GM21447 (cell line): Measurements from ENCODE around the gene CCT6B.

ENCODE experiments used
- ATAC-seq: cut with Tn5 transposase; IDR thresholded peaks from one replicate; pipeline ENCODE4 v1.9.1; 2021; ENCODE audit not compliant: unreplicated experiment

CCT6B gene

GRCh38 chr17:34892461-34893249 lies 68.6 kb downstream of the CCT6B start:
- ATAC-seq: no peak

- ATAC-seq: no peak
Measured at GRCh38 chr17:34886831-34887230, 74.4 kb downstream of the CCT6B start.

DNA sequence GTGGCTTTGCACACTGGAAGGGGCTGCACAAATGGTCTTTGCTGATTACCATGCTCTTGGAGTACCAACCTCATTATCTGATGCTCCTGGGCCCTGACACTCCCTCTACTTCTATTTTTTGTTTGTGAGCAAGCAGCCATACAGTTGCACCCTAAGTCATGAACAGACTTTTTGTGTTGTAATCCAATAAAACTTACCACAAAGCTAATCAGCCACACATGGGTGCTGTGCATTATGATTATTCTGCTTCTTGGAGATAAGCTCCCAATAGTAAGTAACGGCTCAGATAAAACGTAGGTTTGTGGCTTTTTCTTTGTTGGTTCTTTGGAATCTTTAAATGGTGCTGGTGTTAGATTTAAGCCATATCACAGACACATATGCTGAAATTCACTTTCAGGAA lies 76.2 kb downstream of the CCT6B start:
- ATAC-seq: no peak

GRCh38 chr17:34884597-34884996 lies 76.7 kb downstream of the CCT6B start:
- no peak for ATAC-seq

GRCh38 chr17:34883106-34884000 lies 77.9 kb downstream of the CCT6B start:
- ATAC-seq: no peak

DNA sequence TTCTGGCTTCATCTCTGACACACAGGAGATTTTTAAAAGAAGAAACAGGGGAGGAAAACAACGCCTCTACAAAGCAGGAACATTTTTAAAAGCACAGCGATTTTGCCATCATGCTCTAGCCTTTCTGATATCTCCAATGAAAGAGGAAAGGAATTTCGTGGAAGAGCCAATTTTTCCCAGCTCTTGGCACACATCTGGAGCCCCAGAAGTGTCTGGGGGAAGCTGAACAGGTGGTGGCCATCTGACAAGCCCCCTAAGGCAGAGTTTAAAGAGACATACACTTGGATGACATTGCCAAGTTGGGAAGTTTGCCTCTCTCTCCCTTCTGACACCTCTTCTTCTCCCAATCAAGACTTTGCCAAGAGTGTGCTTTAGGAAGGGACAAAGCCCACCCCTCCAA lies 82.1 kb downstream of the CCT6B start:
- no peak for ATAC-seq
